ENCODE measurements around the gene TJP3.
A peak's percentile ranks its signal among the peaks of the same experiment; 100 is the strongest.

TJP3 gene

GRCh38 chr19:3701200-3701599 is 7.0 kb upstream of the TJP3 start:
- H2AFZ ChIP-seq: no peak overlapping the region
- H3K9me3 ChIP-seq (ENCODE audit: control insufficient read depth, low read length): no peaks in the 10 kb centered on the region
- peaks cover 28% of the 10 kb centered on the region for H3K79me2 ChIP-seq
- peaks cover 5% of the 10 kb centered on the region for H3K4me1 ChIP-seq
- no peak overlapping the region for H3K4me3 ChIP-seq (ENCODE audit: low read depth, low read length)
- H3K27ac ChIP-seq: no peak overlapping the region
- no peaks in the 10 kb centered on the region for H3K27me3 ChIP-seq (ENCODE audit: control insufficient read depth, insufficient read depth, low read length)
- H3K4me2 ChIP-seq (ENCODE audit: low read length): no peak overlapping the region
- H3K36me3 ChIP-seq (ENCODE audit: control insufficient read depth, insufficient read depth, low read length): no peaks in the 10 kb centered on the region
- H3K9ac ChIP-seq: no peak overlapping the region
- TF ChIP-seq CTCF (IDR thresholded peaks at IDR 0.05): no peak

GRCh38 chr19:3707868-3708206 is 347 bp upstream of the TJP3 start:
- Histone ChIP-seq H3K79me2 (no peaks in the 10 kb centered on the region), H3K9ac (no peak overlapping the region)
- TF ChIP-seq CTCF (IDR thresholded peaks at IDR 0.05): no peak

GRCh38 chr19:3710265-3710812 is 2.2 kb downstream of the TJP3 start:
- Histone ChIP-seq H3K79me2 (no peaks in the 10 kb centered on the region), H3K36me3 (ENCODE audit: control insufficient read depth, insufficient read depth, low read length) (no peaks in the 10 kb centered on the region), H3K4me2 (ENCODE audit: low read length) (peak overlapping the region; percentile 8), H3K4me1 (peaks cover 10% of the 10 kb centered on the region), H3K4me3 (ENCODE audit: low read depth, low read length) (no peak overlapping the region), H3K9ac (no peak overlapping the region), H3K27me3 (ENCODE audit: control insufficient read depth, insufficient read depth, low read length) (no peaks in the 10 kb centered on the region), H2AFZ (no peak overlapping the region), H3K27ac (no peak overlapping the region), H3K9me3 (ENCODE audit: control insufficient read depth, low read length) (no peaks in the 10 kb centered on the region)
- no peak for TF ChIP-seq CTCF (IDR thresholded peaks at IDR 0.05)

More at GRCh38 chr19:3707868-3708206, 347 bp upstream of the TJP3 start:
- Histone ChIP-seq H3K36me3 (ENCODE audit: control insufficient read depth, insufficient read depth, low read length) (no peaks in the 10 kb centered on the region), H3K9me3 (ENCODE audit: control insufficient read depth, low read length) (no peaks in the 10 kb centered on the region), H3K4me1 (peaks cover 4% of the 10 kb centered on the region), H3K27me3 (ENCODE audit: control insufficient read depth, insufficient read depth, low read length) (no peaks in the 10 kb centered on the region), H3K4me2 (ENCODE audit: low read length) (peak overlapping the region; percentile 71), H3K4me3 (ENCODE audit: low read depth, low read length) (peak overlapping the region; percentile 48), H2AFZ (peak overlapping the region; percentile 79), H3K27ac (no peak overlapping the region)

GRCh38 chr19:3712663-3713611 is 4.8 kb downstream of the TJP3 start:
- H2AFZ ChIP-seq: peak overlapping the region; percentile 91
- H3K27me3 ChIP-seq (ENCODE audit: control insufficient read depth, insufficient read depth, low read length): no peaks in the 10 kb centered on the region
- peak overlapping the region; percentile 59 for H3K4me2 ChIP-seq (ENCODE audit: low read length)
- H3K9ac ChIP-seq: no peak overlapping the region
- no peaks in the 10 kb centered on the region for H3K9me3 ChIP-seq (ENCODE audit: control insufficient read depth, low read length)
- TF ChIP-seq CTCF (IDR thresholded peaks at IDR 0.05): no peak
- H3K4me1 ChIP-seq: peaks cover 10% of the 10 kb centered on the region
- H3K27ac ChIP-seq: peak overlapping the region; percentile 47
- H3K79me2 ChIP-seq: no peaks in the 10 kb centered on the region
- H3K36me3 ChIP-seq (ENCODE audit: control insufficient read depth, insufficient read depth, low read length): no peaks in the 10 kb centered on the region
- peak overlapping the region; percentile 47 for H3K4me3 ChIP-seq (ENCODE audit: low read depth, low read length)
